BLaER1 treated with 17β-estradiol and CSF1 and Interleukin-3, amounts not matched to agents 10 nM and 100 nM (cell line): ENCODE results near the gene GRID2.

Experiments
- H3K27ac ChIP-seq, 11 experiments: shearing (Covaris generic); formaldehyde crosslinking; 2 replicates each; pipeline ENCODE4 v1.8.1; 2022
- H3K27me3 ChIP-seq, 11 experiments: shearing (Covaris generic); formaldehyde crosslinking; 2 replicates each; pipeline ENCODE4 v1.8.1; 2022
- H3K36me3 ChIP-seq, 11 experiments: shearing (Covaris generic); formaldehyde crosslinking; 2 replicates each; pipeline ENCODE4 v1.8.1; 2022
- H3K4me1 ChIP-seq, 10 experiments: shearing (Covaris generic); formaldehyde crosslinking; 2 replicates each; pipeline ENCODE4 v1.8.1; 2022
- H3K4me2 ChIP-seq, 11 experiments: shearing (Covaris generic); formaldehyde crosslinking; 2 replicates each; pipeline ENCODE4 v1.8.1; 2022
- H3K4me3 ChIP-seq, 10 experiments: shearing (Covaris generic); formaldehyde crosslinking; 2 replicates each; pipeline ENCODE4 v1.8.1; 2022
- H3K9ac ChIP-seq, 11 experiments: shearing (Covaris generic); formaldehyde crosslinking; 2 replicates each; pipeline ENCODE4 v1.8.1; 2022
- H3K9me3 ChIP-seq, 11 experiments: shearing (Covaris generic); formaldehyde crosslinking; replicated peaks in 1 of 11; 2 replicates each; pipeline ENCODE4 v1.8.1; 2022
- H4K20me1 ChIP-seq, 11 experiments: shearing (Covaris generic); formaldehyde crosslinking; 2 replicates each; pipeline ENCODE4 v1.8.1; 2022
- Cebpa-rat ChIP-seq, 11 experiments: shearing (Covaris generic); IDR thresholded peaks; 2 replicates each; pipeline ENCODE4 v1.8.1; 2022

GRID2 gene

DNA sequence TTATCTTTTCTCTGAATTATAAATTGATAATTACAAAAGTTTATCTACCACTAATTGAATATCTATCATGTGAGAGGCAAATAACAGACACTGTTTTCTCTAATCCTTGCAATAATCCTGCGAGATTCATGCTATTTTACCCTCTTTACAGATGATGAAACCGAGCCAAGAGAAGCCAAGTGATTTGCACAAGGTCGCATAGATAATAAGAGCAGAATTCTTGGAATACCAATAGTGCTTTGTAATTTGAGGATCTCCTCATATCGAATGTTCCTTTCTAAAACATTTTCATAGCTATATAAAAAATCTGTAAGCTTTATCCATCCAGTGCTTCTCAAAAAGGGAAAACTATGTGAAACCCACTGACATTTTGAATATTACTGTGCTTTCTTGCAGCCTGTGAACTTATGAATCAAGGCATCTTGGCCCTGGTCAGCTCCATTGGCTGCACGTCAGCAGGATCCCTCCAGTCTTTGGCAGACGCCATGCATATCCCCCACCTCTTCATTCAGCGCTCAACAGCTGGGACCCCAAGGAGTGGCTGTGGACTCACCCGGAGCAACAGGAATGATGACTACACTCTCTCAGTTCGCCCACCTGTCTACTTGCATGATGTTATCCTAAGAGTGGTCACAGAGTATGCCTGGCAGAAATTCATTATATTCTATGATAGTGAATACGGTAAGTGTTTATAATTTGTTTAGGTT is 781.0 kb downstream of the GRID2 start:
- H3K27ac ChIP-seq: no peak overlapping the region

DNA sequence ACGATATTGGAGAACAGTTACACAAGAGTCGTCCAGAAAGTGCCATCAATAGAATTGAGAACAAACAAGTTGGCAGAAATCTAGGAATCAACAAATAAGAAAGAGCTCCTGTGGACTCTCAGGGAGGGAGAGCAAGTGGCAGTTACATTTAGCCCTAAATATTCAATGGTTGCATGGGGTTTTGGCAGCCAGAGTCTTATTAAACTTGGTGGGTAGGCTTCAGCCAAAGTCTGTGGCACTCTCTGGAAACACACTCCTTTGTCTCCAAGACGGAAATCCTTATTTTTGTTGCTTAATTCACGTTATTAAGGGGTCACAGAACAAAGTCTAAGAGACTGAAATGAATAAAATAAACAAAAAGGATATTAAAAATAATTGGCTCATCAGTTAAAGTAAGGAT is 782.6 kb downstream of the GRID2 start:
- Histone ChIP-seq H3K27me3 (no peaks in the 10 kb centered on the region), H3K4me2 (no peak overlapping the region), H4K20me1 (no peaks in the 10 kb centered on the region), H3K4me3 (no peak overlapping the region), H3K4me1 (no peaks in the 10 kb centered on the region), H3K9me3 (no peaks in the 10 kb centered on the region), H3K36me3 (no peaks in the 10 kb centered on the region), H3K27ac (no peak overlapping the region), H3K9ac (no peak overlapping the region)
- no peak for TF ChIP-seq Cebpa-rat (IDR thresholded peaks at IDR 0.05)

More for the DNA sequence above, 781.0 kb downstream of the GRID2 start:
- TF ChIP-seq Cebpa-rat (IDR thresholded peaks at IDR 0.05): no peak
- no peaks in the 10 kb centered on the region for H3K27me3 ChIP-seq
- no peak overlapping the region for H3K9ac ChIP-seq
- no peaks in the 10 kb centered on the region for H3K4me1 ChIP-seq
- no peaks in the 10 kb centered on the region for H4K20me1 ChIP-seq
- no peak overlapping the region for H3K4me2 ChIP-seq
- no peak overlapping the region for H3K4me3 ChIP-seq
- no peaks in the 10 kb centered on the region for H3K9me3 ChIP-seq
- H3K36me3 ChIP-seq: no peaks in the 10 kb centered on the region

- H3K27ac ChIP-seq: no peak overlapping the region
- H3K4me1 ChIP-seq: no peaks in the 10 kb centered on the region
- no peaks in the 10 kb centered on the region for H3K9me3 ChIP-seq
- no peaks in the 10 kb centered on the region for H3K36me3 ChIP-seq
- H3K4me3 ChIP-seq: no peak overlapping the region
- H3K27me3 ChIP-seq: no peaks in the 10 kb centered on the region
- TF ChIP-seq Cebpa-rat (IDR thresholded peaks at IDR 0.05): no peak
- H3K9ac ChIP-seq: no peak overlapping the region
- H4K20me1 ChIP-seq: no peaks in the 10 kb centered on the region
- H3K4me2 ChIP-seq: no peak overlapping the region
Observed at GRCh38 chr4:93092765-93093164, 789.0 kb downstream of the GRID2 start.

- no peak overlapping the region for H3K27ac ChIP-seq
- H3K27me3 ChIP-seq: no peaks in the 10 kb centered on the region
- no peak overlapping the region for H3K4me3 ChIP-seq
- H4K20me1 ChIP-seq: no peaks in the 10 kb centered on the region
- no peak overlapping the region for H3K9ac ChIP-seq
- peaks cover 0 to 6% (median 0%) of the 10 kb centered on the region in 11 experiments; a peak in 2 of 22 replicates for H3K9me3 ChIP-seq
- TF ChIP-seq Cebpa-rat (IDR thresholded peaks at IDR 0.05): no peak
- no peaks in the 10 kb centered on the region for H3K36me3 ChIP-seq
- no peak overlapping the region for H3K4me2 ChIP-seq
- H3K4me1 ChIP-seq: no peaks in the 10 kb centered on the region
Observed at GRCh38 chr4:93103042-93103441, 799.3 kb downstream of the GRID2 start.

GRCh38 chr4:93116624-93117023 is 812.9 kb downstream of the GRID2 start:
- no peak overlapping the region for H3K27ac ChIP-seq
- H3K9me3 ChIP-seq: no peaks in the 10 kb centered on the region
- no peak overlapping the region for H3K4me3 ChIP-seq
- no peaks in the 10 kb centered on the region for H3K4me1 ChIP-seq
- no peaks in the 10 kb centered on the region for H3K27me3 ChIP-seq
- H3K4me2 ChIP-seq: no peak overlapping the region
- H4K20me1 ChIP-seq: no peaks in the 10 kb centered on the region
- H3K36me3 ChIP-seq: no peaks in the 10 kb centered on the region
- no peak for TF ChIP-seq Cebpa-rat (IDR thresholded peaks at IDR 0.05)
- no peak overlapping the region for H3K9ac ChIP-seq

DNA sequence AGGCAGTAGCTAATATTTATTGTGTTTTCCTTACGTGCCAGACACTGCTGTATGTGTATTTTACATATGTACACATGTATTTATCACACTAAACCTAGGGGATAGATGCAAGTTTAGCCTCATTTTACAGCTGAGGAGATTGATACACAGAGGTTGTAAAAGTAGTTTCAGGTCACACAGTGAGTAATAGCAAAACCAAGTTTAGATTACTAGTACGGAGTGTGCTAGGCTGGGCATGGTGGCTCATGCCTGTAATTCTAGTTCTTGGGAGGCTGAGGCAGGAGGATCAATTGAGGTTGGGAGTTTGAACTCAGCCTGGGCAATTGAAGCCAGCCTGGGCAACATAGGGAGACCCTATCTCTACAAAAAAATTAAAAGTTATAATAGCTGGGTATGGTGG is 823.7 kb downstream of the GRID2 start:
- Histone ChIP-seq H3K9me3 (no peaks in the 10 kb centered on the region), H3K27ac (no peak overlapping the region), H3K4me2 (no peak overlapping the region), H3K4me3 (no peak overlapping the region), H3K9ac (no peak overlapping the region), H3K27me3 (no peaks in the 10 kb centered on the region), H3K36me3 (no peaks in the 10 kb centered on the region), H4K20me1 (no peaks in the 10 kb centered on the region), H3K4me1 (no peaks in the 10 kb centered on the region)
- no peak for TF ChIP-seq Cebpa-rat (IDR thresholded peaks at IDR 0.05)

DNA sequence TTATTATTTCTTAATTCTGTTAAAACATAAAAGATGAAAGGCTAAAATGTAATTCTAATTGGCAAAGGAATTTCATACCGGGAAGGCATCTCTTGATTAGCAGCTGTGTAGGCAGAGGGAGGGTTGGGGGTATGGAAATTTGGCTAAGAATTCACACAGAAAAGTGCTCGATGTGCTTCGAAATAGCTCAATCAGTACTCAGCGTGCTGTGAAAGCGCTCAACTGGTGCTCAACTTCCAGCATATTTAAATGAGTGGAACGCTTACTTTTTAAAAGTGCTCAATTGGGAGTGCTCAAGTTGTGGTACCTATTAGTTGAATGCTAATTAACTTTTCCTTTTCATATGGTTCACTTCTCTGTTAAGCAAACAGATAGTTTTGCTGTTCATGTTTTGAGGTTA is 828.9 kb downstream of the GRID2 start:
- no peak overlapping the region for H3K9ac ChIP-seq
- H3K4me3 ChIP-seq: no peak overlapping the region
- no peak overlapping the region for H3K4me2 ChIP-seq
- no peaks in the 10 kb centered on the region for H3K4me1 ChIP-seq
- H4K20me1 ChIP-seq: no peaks in the 10 kb centered on the region
- H3K27me3 ChIP-seq: no peaks in the 10 kb centered on the region
- no peak overlapping the region for H3K27ac ChIP-seq
- H3K36me3 ChIP-seq: no peaks in the 10 kb centered on the region
- TF ChIP-seq Cebpa-rat (IDR thresholded peaks at IDR 0.05): no peak
- no peaks in the 10 kb centered on the region for H3K9me3 ChIP-seq

GRCh38 chr4:93139118-93139517 is 835.4 kb downstream of the GRID2 start:
- Histone ChIP-seq H3K9ac (no peak overlapping the region), H3K27ac (no peak overlapping the region), H3K4me1 (no peaks in the 10 kb centered on the region), H4K20me1 (no peaks in the 10 kb centered on the region), H3K9me3 (no peaks in the 10 kb centered on the region), H3K4me2 (no peak overlapping the region), H3K27me3 (no peaks in the 10 kb centered on the region), H3K4me3 (no peak overlapping the region), H3K36me3 (no peaks in the 10 kb centered on the region)
- TF ChIP-seq Cebpa-rat (IDR thresholded peaks at IDR 0.05): no peak

- Histone ChIP-seq H3K9ac (no peak overlapping the region), H3K9me3 (no peaks in the 10 kb centered on the region), H3K27ac (no peak overlapping the region), H4K20me1 (no peaks in the 10 kb centered on the region), H3K4me3 (no peak overlapping the region), H3K27me3 (no peaks in the 10 kb centered on the region), H3K4me2 (no peak overlapping the region), H3K36me3 (no peaks in the 10 kb centered on the region), H3K4me1 (no peaks in the 10 kb centered on the region)
- TF ChIP-seq Cebpa-rat (IDR thresholded peaks at IDR 0.05): no peak
Observed at GRCh38 chr4:93143902-93144301, 840.1 kb downstream of the GRID2 start.

DNA sequence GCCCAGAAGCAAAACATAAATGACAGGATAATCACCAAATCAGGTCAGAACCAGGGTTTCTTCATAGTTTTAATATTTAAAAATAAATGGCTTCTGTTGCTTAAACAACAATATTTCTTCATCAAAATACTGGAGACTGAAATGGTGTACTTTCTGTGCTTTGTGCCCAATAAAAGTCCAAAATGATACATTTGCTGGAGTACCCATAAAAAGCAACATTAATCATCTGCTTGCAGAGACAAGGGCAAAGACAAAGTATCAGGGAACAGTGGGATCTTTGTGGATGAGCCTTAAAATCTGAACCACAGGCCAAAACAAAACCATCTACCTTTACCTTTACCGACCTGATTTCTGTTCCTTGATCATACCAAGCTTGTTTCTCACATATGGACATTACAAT is 840.9 kb downstream of the GRID2 start:
- TF ChIP-seq Cebpa-rat (IDR thresholded peaks at IDR 0.05): no peak
- H3K27ac ChIP-seq: no peak overlapping the region

More for the DNA sequence above, 840.9 kb downstream of the GRID2 start:
- Histone ChIP-seq H4K20me1 (no peaks in the 10 kb centered on the region), H3K4me2 (no peak overlapping the region), H3K4me3 (no peak overlapping the region), H3K36me3 (no peaks in the 10 kb centered on the region), H3K27me3 (no peaks in the 10 kb centered on the region), H3K9ac (no peak overlapping the region), H3K9me3 (no peaks in the 10 kb centered on the region), H3K4me1 (no peaks in the 10 kb centered on the region)
